H1 (cell line): ENCODE measurements around the gene BLCAP.

Experiments used
- CEBPB ChIP-seq: IDR thresholded peaks from 2 replicates; pipeline ENCODE4 v1.6.1; 2012; ENCODE audit warnings: low read depth, low read length
- EP300 ChIP-seq, 2 experiments: IDR thresholded peaks; 1 replicate in 1 of 2; 2 replicates in 1 of 2; pipeline ENCODE4 v1.6.1; 2011 to 2012; ENCODE audit warnings: low read depth in 2 of 2, low read length in 2 of 2, mild to moderate bottlenecking in 2 of 2, borderline replicate concordance in 1 of 2, inconsistent platforms in 1 of 2, moderate library complexity in 1 of 2
- EZH2 ChIP-seq: fragments of 200-600 bp; sonication (generic); IDR thresholded peaks from 2 replicates; pipeline ENCODE4 v1.7.1; 2012; ENCODE audit warnings: low read depth, mild to moderate bottlenecking, moderate library complexity, low read length, inconsistent platforms; ENCODE audit not compliant: severe bottlenecking
- GTF2F1 ChIP-seq: IDR thresholded peaks from 2 replicates; pipeline ENCODE4 v1.6.1; 2012; ENCODE audit warnings: low read depth, low read length, improper control_type of control experiment, borderline replicate concordance
- JUN ChIP-seq: IDR thresholded peaks from 2 replicates; pipeline ENCODE4 v1.6.1; 2011; ENCODE audit warnings: low read depth, mild to moderate bottlenecking, improper control_type of control experiment, low read length
- JUND ChIP-seq: IDR thresholded peaks from 2 replicates; pipeline ENCODE4 v1.6.1; 2011; ENCODE audit warnings: mild to moderate bottlenecking, improper control_type of control experiment, low read length
- MAFK ChIP-seq: IDR thresholded peaks from 2 replicates; pipeline ENCODE4 v1.6.1; 2012; ENCODE audit warnings: low read depth, mild to moderate bottlenecking, improper control_type of control experiment, low read length
- NANOG ChIP-seq: IDR thresholded peaks from 2 replicates; pipeline ENCODE4 v1.6.1; 2011; ENCODE audit warnings: low read length, low read depth, mild to moderate bottlenecking, inconsistent platforms; ENCODE audit not compliant: insufficient read depth, poor library complexity, severe bottlenecking
- RNF2 ChIP-seq: fragments of 200-900, 300-1000 bp; sonication (generic); IDR thresholded peaks from 2 replicates; pipeline ENCODE4 v1.7.1; 2016; ENCODE audit warnings: borderline replicate concordance, low read depth, mild to moderate bottlenecking, antibody characterized with exemption, low read length; ENCODE audit not compliant: poor library complexity, severe bottlenecking; ENCODE audit errors: missing control alignments
- SUZ12 ChIP-seq: fragments of 200-600 bp; sonication (generic); IDR thresholded peaks from 2 replicates; pipeline ENCODE4 v1.6.1; 2012; ENCODE audit warnings: mild to moderate bottlenecking, inconsistent platforms, low read length, moderate library complexity, mixed read lengths
- TCF12 ChIP-seq: IDR thresholded peaks from 2 replicates; pipeline ENCODE4 v1.6.1; 2011; ENCODE audit warnings: low read depth, mild to moderate bottlenecking, low read length
- TF ChIP-seq, protein P1 (sequence below): IDR thresholded peaks from 2 replicates; pipeline ENCODE4 v1.6.1; 2012; ENCODE audit warnings: inconsistent platforms
- TF ChIP-seq, protein P2 (sequence below), 3 experiments: IDR thresholded peaks; 1 replicate in 2 of 3; 2 replicates in 1 of 3; pipeline versions ENCODE4 v1.5.1 to v1.6.1; 2011; ENCODE audit warnings: low read length in 3 of 3, mild to moderate bottlenecking in 3 of 3, inconsistent platforms in 2 of 3, low read depth in 1 of 3, moderate library complexity in 1 of 3; ENCODE audit not compliant: insufficient read depth in 1 of 3; ENCODE audit errors: control extremely low read depth in 1 of 3

DNA sequence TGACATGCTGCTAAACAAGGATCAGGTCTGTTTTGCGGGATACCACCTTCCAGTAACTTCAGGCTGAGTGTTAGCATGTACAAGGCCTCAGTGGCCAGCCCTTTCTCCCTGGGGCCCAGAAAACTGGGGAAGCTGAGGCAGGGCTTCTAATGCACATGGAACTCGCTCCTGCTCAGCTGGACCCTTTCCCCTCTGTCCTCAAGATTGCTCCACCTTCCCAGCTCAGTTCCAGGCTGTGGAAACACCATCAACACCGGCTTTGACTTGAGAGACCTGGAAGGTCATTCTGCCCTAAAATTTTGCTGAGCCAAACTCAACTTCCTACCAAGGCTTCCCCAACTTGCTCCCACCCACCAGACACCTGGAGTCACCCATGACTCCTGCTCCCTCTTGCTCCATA, 4.2 kb upstream of the BLCAP start:
- no peak for TF ChIP-seq NANOG
- no peak for TF ChIP-seq EP300 (IDR thresholded peaks at IDR 0.05; ENCODE audit: borderline replicate concordance in 1 of 2, low read depth in 2 of 2, low read length in 2 of 2)
- TF ChIP-seq JUN, result no peak
- no peak for TF ChIP-seq GTF2F1
- TF ChIP-seq, protein P1, sequence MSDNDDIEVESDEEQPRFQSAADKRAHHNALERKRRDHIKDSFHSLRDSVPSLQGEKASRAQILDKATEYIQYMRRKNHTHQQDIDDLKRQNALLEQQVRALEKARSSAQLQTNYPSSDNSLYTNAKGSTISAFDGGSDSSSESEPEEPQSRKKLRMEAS, result no peak
- no peak for TF ChIP-seq MAFK
- TF ChIP-seq SUZ12, result no peak
- TF ChIP-seq, protein P2, sequence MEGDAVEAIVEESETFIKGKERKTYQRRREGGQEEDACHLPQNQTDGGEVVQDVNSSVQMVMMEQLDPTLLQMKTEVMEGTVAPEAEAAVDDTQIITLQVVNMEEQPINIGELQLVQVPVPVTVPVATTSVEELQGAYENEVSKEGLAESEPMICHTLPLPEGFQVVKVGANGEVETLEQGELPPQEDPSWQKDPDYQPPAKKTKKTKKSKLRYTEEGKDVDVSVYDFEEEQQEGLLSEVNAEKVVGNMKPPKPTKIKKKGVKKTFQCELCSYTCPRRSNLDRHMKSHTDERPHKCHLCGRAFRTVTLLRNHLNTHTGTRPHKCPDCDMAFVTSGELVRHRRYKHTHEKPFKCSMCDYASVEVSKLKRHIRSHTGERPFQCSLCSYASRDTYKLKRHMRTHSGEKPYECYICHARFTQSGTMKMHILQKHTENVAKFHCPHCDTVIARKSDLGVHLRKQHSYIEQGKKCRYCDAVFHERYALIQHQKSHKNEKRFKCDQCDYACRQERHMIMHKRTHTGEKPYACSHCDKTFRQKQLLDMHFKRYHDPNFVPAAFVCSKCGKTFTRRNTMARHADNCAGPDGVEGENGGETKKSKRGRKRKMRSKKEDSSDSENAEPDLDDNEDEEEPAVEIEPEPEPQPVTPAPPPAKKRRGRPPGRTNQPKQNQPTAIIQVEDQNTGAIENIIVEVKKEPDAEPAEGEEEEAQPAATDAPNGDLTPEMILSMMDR (IDR thresholded peaks at IDR 0.05; ENCODE audit: control extremely low read depth in 1 of 3, insufficient read depth in 1 of 3, low read depth in 1 of 3, low read length in 3 of 3), result no peak
- TF ChIP-seq EZH2, result no peak
- no peak for TF ChIP-seq CEBPB
- no peak for TF ChIP-seq JUND
- no peak for TF ChIP-seq RNF2
- TF ChIP-seq TCF12, result no peak
